Small intestine (tissue), 7 donors: ENCODE data around the gene INTS14. TPM values are rescaled to one million over a fixed set of nuclear protein-coding genes. Genes with fewer than 3 reads are reported as not detected.

Experiments
- DNase-seq, 2 donors: peaks; one replicate each; pipeline versions ENCODE4 v3.0.0 to v3.0.0-alpha.2; 2013
- FAIRE-seq: peaks from 2 replicates; lab custom pipeline; 2012; peaks lifted over from hg19 to GRCh38; lab: Jason Lieb, UNC
- H3K27ac ChIP-seq, 3 donors: one replicate each; pipeline ENCODE4 v1.5.1; 2013; ENCODE audit warnings: low read length in 2 of 3, mild to moderate bottlenecking in 2 of 3, control low read depth in 1 of 3, inconsistent platforms in 1 of 3, low read depth in 1 of 3, moderate library complexity in 1 of 3
- H3K27me3 ChIP-seq, 3 donors: one replicate each; pipeline ENCODE4 v1.6.1; 2013; ENCODE audit warnings: low read length in 3 of 3, inconsistent platforms in 1 of 3; ENCODE audit not compliant: control insufficient read depth in 3 of 3, insufficient read depth in 3 of 3
- H3K36me3 ChIP-seq, 3 donors: one replicate each; pipeline ENCODE4 v1.6.1; 2013; ENCODE audit warnings: low read length in 3 of 3, inconsistent platforms in 1 of 3, low read depth in 1 of 3, mild to moderate bottlenecking in 1 of 3, moderate library complexity in 1 of 3; ENCODE audit not compliant: control insufficient read depth in 3 of 3, insufficient read depth in 2 of 3
- H3K4me1 ChIP-seq, 3 donors: one replicate each; pipeline ENCODE4 v1.6.1; 2013; ENCODE audit warnings: low read length in 2 of 3, inconsistent platforms in 1 of 3, low read depth in 1 of 3, mild to moderate bottlenecking in 1 of 3, moderate library complexity in 1 of 3; ENCODE audit not compliant: control insufficient read depth in 3 of 3, insufficient read depth in 2 of 3
- H3K4me3 ChIP-seq, 3 donors: one replicate each; pipeline ENCODE4 v1.5.1; 2013; ENCODE audit warnings: low read length in 3 of 3, control low read depth in 1 of 3, inconsistent platforms in 1 of 3, low read depth in 1 of 3, mild to moderate bottlenecking in 1 of 3, moderate library complexity in 1 of 3
- H3K9me3 ChIP-seq, 2 donors: one replicate each; pipeline ENCODE4 v1.6.1; 2013; ENCODE audit warnings: low read depth in 1 of 2, low read length in 1 of 2; ENCODE audit not compliant: control insufficient read depth in 2 of 2, insufficient read depth in 1 of 2
- WGBS, 3 donors: extraction: QIAGEN DNeasy Blood & Tissue Kit; methylation state at CpG; one replicate each; pipeline ENCODE4 v1.1.7; 2013; 5-methylcytosine and 5-hydroxymethylcytosine counted together
- polyA plus RNA-seq, 4 donors: library from polyadenylated mRNA; stranded (reverse) in 3 of 4; unstranded in 1 of 4; fragments of 200-250 nt in 3 of 4; fragments of 120-200 nt in 1 of 4; gene quantifications; one replicate each; pipeline versions ENCODE4 v1.2.1 to v1.2.3, GENCODE V29; 2013
- donor health status: healthy with polysubstance abuse.
- donor health status: control.
- donor health status: control.
- donor health status: Bipolar disorder and iron deficiency.
- donor health status: healthy.

INTS14 gene
- polyA plus RNA-seq, 4 donors: 18.4 to 45.3 (median 25.4) TPM

DNA sequence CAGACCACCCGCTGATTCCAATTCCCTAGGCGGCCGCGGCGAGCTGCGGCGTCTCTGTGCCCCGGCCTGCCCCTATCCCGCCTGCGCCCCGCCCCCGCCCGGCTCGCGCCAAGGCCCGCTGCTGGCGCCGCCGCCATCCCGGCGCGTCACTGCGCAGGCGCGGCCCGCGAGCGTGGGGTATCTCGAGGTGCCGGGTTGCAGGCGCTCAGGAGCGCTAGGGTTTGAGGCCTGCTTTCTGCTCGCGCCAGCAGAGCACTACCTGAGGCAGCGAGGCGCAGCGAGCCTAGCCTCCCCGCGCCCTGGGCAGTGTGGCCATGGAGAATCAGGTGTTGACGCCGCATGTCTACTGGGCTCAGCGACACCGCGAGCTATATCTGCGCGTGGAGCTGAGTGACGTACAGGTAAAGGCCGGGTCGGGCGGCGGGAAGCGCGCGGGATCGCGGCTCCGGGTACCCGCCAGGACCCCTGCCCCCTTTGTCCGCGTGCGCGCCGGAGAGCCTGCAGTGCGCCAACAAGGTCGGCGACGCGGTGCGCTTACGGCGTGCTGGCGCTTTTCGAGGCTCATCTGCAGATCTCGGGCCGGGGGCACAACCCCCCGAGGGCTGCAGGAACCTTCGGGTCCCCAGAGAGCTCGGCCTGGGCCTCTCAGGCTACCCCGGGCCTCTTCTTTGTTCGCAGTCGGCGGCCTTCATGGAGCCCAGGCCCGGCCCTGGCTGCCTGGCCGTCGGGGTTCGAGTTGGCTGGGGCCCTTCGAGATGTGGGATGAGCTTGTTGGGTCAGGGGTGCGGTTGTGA is 80.4 kb downstream of the INTS14 start, which contains the start of gene HACD3:
Gene HACD3 (plus strand): TSS at position 146 of the 794 bp plus-strand sequence. CDS start 169 bp downstream, at position 315.
- peak within 1 kb of the TSS; percentile 59 to 86 (median 85) for H3K27ac ChIP-seq
- H3K27me3 ChIP-seq: no peaks in the 10 kb centered on the region
- FAIRE-seq: no peak
- H3K9me3 ChIP-seq: no peaks in the 10 kb centered on the region
- peaks cover 0 to 22% (median 8%) of the 10 kb centered on the region in 3 donors for H3K4me1 ChIP-seq
- H3K36me3 ChIP-seq: peaks cover 0 to under 1% (median 0%) of the 10 kb centered on the region in 3 donors
- 0 to 1% (median 0%) methylated on average over 85 to 88 of the region's 88 CpGs for WGBS, 3 donors
- peak; percentile 84 to 92 for DNase-seq
- H3K4me3 ChIP-seq: peak within 1 kb of the TSS; percentile 55 to 79 (median 65)

GRCh38 chr15:65529762-65530317 is 81.1 kb downstream of the INTS14 start:
- peak overlapping the region in 2 of 3 donors; percentile 65 to 79 for H3K4me3 ChIP-seq
- no peak for FAIRE-seq
- DNase-seq: no peak
- H3K27me3 ChIP-seq: no peaks in the 10 kb centered on the region
- H3K27ac ChIP-seq: peak overlapping the region in 1 of 3 donors; percentile 70
- no peaks in the 10 kb centered on the region for H3K36me3 ChIP-seq
- no peaks in the 10 kb centered on the region for H3K9me3 ChIP-seq
- peaks cover 0 to 21% (median 8%) of the 10 kb centered on the region in 3 donors for H3K4me1 ChIP-seq
- 52% methylated on average over 13 of the region's 13 CpGs for WGBS, 3 donors

Other genes starting within 250 kb of the INTS14 start
- gene IGDCC3, start 233.1 kb downstream of the INTS14 start, polyA plus RNA-seq: 1 to 10 TPM in 1 of 4 donors, under 1 TPM in 1, not detected in 2; 0.18 to 1.0 TPM
- gene IGDCC4, start 188.2 kb downstream of the INTS14 start, polyA plus RNA-seq: 1 to 10 TPM in 1 of 4 donors, under 1 TPM in 2, not detected in 1; 0.27 to 8.3 (median 0.61) TPM
- 10 to 100 TPM in 3 of 4 donors, 1 to 10 TPM in 1; 9.2 to 32.0 (median 12.2) TPM for gene DPP8, start 93.4 kb downstream of the INTS14 start, polyA plus RNA-seq
- 10 to 100 TPM in 2 of 4 donors, 1 to 10 TPM in 2; 5.1 to 89.3 (median 26.0) TPM for gene HACD3, start 80.7 kb downstream of the INTS14 start, polyA plus RNA-seq
- gene SLC24A1, start 10.8 kb upstream of the INTS14 start, polyA plus RNA-seq: 10 to 100 TPM in 1 of 4 donors, 1 to 10 TPM in 3; 2.5 to 15.2 (median 4.9) TPM
- gene DENND4A, start 181.2 kb upstream of the INTS14 start, polyA plus RNA-seq: 10 to 100 TPM in 1 of 4 donors, 1 to 10 TPM in 3; 2.4 to 25.5 (median 6.6) TPM